Ovary (tissue), 3 donors: ENCODE data around the gene PARG.

Experiments
- POLR2A ChIP-seq: fragments of 450-650 bp; IDR thresholded peaks from one replicate; pipeline ENCODE4 v1.6.1; 2017; ENCODE audit warnings: antibody characterized with exemption, mild to moderate bottlenecking, moderate library complexity
- TF ChIP-seq, protein P1 (sequence below), 3 donors: fragments of 450-650 bp in 2 of 3; fragments of 200-600 bp in 1 of 3; IDR thresholded peaks; one replicate each; pipeline versions ENCODE4 v1.5.1 to v1.8.0; 2016 to 2022; ENCODE audit warnings: antibody characterized with exemption in 3 of 3, mild to moderate bottlenecking in 1 of 3
- donor health status: DM: no; HTN: no; CAD: no.

GRCh38 chr10:49783645-49784044, 158.2 kb downstream of the PARG start:
- TF ChIP-seq POLR2A = no peak
- TF ChIP-seq, protein P1, sequence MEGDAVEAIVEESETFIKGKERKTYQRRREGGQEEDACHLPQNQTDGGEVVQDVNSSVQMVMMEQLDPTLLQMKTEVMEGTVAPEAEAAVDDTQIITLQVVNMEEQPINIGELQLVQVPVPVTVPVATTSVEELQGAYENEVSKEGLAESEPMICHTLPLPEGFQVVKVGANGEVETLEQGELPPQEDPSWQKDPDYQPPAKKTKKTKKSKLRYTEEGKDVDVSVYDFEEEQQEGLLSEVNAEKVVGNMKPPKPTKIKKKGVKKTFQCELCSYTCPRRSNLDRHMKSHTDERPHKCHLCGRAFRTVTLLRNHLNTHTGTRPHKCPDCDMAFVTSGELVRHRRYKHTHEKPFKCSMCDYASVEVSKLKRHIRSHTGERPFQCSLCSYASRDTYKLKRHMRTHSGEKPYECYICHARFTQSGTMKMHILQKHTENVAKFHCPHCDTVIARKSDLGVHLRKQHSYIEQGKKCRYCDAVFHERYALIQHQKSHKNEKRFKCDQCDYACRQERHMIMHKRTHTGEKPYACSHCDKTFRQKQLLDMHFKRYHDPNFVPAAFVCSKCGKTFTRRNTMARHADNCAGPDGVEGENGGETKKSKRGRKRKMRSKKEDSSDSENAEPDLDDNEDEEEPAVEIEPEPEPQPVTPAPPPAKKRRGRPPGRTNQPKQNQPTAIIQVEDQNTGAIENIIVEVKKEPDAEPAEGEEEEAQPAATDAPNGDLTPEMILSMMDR (IDR thresholded peaks at IDR 0.05) = no peak
